Cardiac septum (tissue), 1 donor: ENCODE measurements around the gene MUC5B. TPM values are rescaled to one million over a fixed set of nuclear protein-coding genes. Genes with fewer than 3 reads are reported as not detected.

Experiments used
- DNase-seq: peaks from one replicate; pipeline ENCODE4 v3.0.0-alpha.2; 2020; ENCODE audit warnings: low spot score
- intact Hi-C: fragments of 100-400 bp; cut with DNase I; formaldehyde crosslinking; loops from one replicate; pipeline ENCODE4 v1.14.0; 2022
- total RNA-seq: library from RNA; stranded (reverse); fragmentation: NEBNext Ultra II Directional; extraction: Animal tissue kit (Norgen Biotek cat#: 25700); gene quantifications from one replicate; pipeline ENCODE4 v1.2.1, GENCODE V29; 2021
- donor health status: DM: no; HTN: no; CAD: no.

The MUC5B gene
- total RNA-seq, 1 donor from 2014 or later, result not detected

- peak; percentile 24 for DNase-seq
- intact Hi-C loops, result no loop called here
Observed at GRCh38 chr11:1289211-1289935, 66.5 kb downstream of the MUC5B start.

DNA sequence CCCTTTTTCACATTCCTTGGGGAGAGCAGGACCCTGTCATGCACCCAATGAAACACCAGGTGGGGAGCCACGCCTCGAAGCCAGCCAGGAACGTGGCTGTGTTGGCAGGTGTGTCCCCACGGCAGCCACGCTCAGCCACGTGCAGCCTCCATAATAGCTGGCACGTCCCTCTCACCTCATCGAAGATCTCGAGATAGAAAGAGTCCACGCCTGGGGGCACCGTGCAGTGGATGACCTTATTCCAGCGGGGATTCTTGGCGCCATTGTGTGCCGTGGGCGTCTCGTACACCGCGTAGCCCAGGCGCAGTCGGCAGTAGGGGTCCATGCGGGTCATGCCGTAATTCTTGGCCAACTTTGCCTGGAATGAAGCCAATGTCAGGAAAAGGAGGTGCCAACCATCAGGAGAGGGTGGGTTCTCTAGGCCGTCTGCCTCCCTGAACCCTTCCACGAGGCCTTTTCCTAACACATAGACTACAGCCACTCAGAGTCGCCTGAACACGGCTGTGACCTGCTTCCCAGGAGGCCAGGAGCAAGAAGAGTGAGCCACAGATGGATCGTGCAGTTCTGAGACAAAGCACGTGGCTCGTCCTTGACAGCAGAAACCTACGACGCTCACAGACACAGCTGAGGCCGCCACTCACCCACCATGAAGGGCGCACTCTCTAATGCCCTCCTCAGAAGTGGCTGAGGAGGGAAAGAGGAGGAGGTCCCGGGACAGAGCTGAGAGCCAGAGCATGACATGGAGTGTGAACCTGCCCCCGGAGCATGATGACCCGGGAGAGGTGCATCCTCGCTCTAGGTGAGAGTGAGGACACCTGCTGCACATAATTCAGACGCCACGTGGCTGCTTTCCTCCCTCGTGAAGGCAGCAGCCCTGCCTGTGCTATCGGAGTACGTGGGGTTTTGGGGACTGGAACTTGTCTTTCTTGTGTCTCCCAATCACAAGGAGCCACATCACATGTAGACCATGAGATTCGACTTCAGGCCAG lies 67.5 kb downstream of the MUC5B start:
- DNase-seq, result peak; percentile 53
- intact Hi-C loops, result no loop called here

DNA sequence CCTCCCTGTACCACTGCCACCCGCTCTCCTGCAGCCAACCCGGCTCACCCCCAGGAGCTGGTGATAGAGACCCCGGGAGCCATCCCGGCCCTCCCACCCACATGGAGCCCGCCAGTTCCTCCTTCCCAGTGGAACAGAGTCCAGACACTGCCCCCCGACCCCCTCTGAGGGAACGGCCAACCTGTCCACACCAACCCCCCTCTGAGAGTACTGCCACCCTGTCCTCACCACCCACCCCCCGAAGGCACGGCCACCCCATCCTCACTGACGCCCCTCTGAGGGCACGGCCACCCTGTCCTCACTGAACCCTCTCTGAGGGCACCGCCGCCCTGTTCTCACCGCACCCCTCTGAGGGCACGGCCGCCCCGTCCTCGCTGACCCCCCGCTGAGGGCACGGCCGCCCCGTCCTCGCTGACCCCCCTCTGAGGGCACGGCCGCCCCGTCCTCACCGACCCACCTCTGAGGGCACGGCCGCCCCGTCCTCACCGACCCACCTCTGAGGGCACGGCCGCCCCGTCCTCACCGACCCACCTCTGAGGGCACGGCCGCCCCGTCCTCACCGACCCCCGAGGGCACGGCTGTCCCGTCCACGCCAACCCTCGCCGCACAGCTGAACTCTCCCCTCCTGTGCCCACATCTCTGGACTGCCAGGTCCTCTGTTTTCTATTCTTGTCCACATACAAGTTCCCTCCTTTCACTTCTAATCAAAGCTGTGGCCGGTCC lies 68.6 kb downstream of the MUC5B start:
- peak; percentile 36 for DNase-seq
- intact Hi-C loops, result no loop called here

DNA sequence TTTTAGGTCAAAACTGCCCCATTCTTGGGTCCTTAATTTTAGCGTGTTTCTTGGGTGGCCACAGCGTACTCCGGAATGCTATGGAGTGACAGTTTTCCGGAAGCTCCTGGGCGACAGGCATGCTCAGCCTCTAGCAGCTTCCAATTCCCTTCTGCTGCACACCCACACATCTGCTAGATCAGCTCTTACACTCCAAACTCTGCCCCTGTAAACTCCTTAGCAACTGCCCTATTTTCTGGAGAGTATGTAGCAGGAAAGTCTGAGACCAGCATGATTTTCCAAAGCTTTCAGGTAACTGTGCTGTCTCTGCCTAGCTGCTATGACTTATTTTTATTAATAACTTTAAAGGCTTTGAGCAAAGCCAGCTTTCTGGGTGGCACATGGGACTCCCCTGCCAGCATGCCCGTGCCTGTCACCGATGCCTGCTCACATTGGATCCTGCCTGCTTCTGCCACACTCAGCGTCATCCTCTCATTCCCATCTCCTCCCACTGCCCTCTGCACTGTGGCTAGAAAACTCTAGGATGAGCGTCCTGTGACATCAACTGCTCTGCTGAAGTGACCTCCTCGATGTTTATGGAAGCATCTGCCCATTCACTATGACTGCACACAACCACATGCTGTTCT lies 69.3 kb downstream of the MUC5B start:
- intact Hi-C loops, result no loop called here
- DNase-seq, result peak; percentile 58

GRCh38 chr11:1292644-1293618 lies 70.1 kb downstream of the MUC5B start:
- peak; percentile 56 for DNase-seq
- intact Hi-C loops, result no loop called here

DNA sequence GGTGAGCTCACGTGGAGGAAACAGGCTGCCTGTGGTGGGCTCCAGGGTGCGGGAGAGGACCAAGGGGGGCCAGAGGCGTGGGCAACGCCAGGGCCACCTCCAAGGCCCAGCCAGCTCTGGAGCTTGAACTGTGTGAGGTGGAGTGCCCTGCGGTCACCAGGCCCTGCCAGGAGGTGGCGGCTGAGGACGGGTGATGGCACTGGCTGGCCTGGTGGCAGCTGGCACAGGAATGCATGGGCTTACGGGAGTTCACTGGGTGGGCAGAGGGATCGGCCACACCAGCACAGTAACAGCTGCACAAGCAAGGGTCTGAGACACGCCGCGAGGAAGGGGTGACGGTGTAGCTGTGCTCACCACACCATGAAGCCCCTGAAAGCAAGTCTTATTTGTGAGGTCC lies 70.8 kb downstream of the MUC5B start:
- peak; percentile 73 for DNase-seq
- intact Hi-C loops, result no loop called here

DNA sequence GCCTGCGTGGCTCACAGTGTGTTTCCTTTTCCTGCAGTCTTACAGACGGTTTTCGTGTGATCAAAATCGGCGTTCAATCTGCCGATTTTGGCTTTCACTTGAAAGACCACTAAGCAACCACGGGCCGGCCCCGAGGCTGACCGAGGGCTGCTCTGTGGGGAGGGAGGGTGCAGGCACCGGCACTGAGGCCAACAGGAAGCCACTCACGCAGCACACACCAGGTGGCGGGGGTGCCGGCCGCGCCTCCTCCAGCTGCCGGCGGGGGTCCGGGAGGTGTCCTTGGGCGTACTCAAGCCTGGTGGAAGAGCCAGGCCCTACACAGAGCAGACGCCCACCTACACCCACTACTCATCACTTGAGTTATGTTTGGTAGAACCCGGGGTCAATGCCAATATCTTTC lies 72.2 kb downstream of the MUC5B start:
- peak; percentile 43 for DNase-seq
- intact Hi-C loops, result no loop called here

GRCh38 chr11:1295591-1295990 lies 72.7 kb downstream of the MUC5B start:
- intact Hi-C loops, result no loop called here
- peak; percentile 39 for DNase-seq

DNA sequence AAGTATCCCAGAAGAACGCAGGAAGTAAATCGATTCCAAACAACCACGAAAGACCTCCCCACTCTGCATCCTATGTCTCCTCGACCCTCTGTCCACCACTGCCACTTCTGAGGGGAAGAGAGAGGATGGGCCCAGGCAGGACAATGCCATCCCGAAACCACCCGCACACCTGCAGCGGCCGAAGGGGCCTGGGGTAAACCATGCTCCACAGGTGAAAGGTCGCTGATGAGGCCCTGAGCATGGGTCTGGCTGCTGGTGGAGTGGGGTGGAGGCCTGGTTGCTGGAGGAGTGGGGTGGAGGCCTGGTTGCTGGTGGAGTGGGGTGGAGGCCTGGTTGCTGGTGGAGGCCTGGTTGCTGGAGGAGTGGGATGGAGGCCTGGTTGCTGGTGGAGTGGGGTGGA lies 73.4 kb downstream of the MUC5B start:
- DNase-seq, result peak; percentile 66
- intact Hi-C loops, result no loop called here

- intact Hi-C loops, result no loop called here
- DNase-seq, result peak; percentile 57
Observed at GRCh38 chr11:1297011-1297575, 74.2 kb downstream of the MUC5B start.

- intact Hi-C loops, result no loop called here
- DNase-seq, result peak; percentile 72
Observed at GRCh38 chr11:1297576-1298473, 75.0 kb downstream of the MUC5B start.

DNA sequence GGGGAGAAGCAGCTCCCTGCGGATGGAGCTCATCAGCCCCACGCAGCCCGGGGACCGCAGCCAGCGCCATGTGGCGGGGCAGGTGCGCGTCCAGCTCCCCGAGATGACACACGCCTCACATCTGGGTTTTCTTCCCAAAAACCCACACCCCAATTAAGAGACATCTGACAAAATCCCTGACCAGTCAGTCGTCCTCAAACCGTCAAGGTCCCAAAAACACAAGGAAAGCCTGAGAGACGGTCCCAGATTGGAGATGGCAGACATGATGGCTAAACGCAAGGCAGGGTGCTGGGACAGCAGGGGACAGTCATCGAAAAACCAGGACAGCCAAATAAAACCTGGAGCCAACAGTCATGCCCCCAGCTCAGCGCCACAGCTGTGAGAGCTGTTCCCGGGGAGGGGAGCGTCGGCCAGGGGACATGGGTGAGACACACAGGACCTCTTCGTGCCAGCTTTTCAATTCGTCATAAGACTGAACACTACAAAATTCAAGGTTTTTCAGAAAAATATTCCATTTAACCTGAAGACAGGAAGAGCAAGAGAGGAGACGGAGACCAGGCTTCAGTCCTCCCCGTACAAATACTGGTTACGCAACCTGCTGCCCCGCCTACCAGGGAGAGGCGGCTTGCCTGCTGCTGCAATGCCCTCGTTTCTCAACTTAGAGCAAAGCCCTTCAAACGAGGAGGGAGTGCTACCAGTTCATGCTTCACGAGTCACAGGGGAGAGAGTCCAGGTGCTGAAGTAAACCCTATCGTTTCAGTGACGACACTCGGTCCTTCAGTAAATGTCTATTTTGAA lies 76.0 kb downstream of the MUC5B start:
- peak; percentile 89 for DNase-seq
- intact Hi-C loops, result no loop called here

GRCh38 chr11:1299621-1300020 lies 76.8 kb downstream of the MUC5B start:
- intact Hi-C loops, result no loop called here

GRCh38 chr11:1300121-1300520 lies 77.3 kb downstream of the MUC5B start:
- intact Hi-C loops, result no loop called here
- no peak for DNase-seq

More at GRCh38 chr11:1299621-1300020, 76.8 kb downstream of the MUC5B start:
- DNase-seq, result peak; percentile 67

GRCh38 chr11:1300569-1301187 lies 77.8 kb downstream of the MUC5B start:
- intact Hi-C loops, result no loop called here
- DNase-seq, result peak; percentile 53
